ENCODE data around the gene ECEL1. TPM values are rescaled to one million over a fixed set of nuclear protein-coding genes. Genes with fewer than 3 reads are reported as not detected.

ECEL1 gene
- total RNA-seq, 1 experiment from 2014 or later: not detected

DNA sequence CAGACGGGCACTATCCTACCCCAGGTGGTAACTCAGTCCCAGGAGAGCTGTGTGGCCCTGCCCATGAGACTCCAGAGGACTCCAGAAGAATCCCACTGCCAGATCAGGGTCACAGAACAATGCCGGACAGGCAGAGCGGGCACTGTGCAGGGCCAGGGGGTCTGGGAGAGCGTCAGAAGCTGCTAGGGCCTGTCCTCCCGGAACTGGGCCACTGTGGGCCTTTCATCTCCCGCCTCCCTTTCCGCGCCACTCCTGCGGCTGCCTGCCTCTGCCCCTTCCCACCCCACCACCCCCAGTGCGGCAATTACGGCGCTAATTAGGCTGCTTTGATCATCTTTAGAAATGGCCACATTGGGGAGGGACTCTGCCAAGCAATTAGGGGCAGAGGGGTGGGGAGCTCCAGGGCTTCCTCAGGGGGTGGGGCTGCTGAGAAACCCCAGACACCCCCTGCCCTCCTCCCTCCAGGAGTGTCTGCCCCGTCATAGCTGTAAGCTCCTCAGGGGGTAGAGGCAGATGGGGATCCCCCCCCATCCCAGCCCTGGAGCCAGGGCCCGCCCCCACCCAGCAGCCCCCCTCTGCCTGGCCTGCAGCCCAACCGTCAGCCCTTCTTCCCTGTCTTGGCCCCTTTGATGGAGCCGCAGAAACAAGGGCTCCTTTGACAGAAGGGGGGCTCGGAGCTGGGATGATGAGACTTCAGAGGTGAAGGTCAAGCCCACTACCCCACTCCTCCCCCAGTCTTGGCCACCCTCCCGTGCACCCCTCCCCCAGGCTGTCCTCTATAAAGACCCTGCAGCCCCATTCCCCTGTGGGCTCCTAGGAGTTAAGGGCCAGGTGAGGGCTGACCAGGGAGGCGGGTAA lies 32.2 kb upstream of the ECEL1 start, which contains the start of gene PRSS56:
Gene PRSS56 (plus strand): TSS at position 808 of the 858 bp plus-strand sequence. CDS start 211 bp downstream, outside the sequence.
- POLR2A ChIA-PET (ENCODE audit: unreplicated experiment): interaction anchor here (0.5 kb wide), 1 partner anchor 794 kb away, joined by 4 read pairs; no protein-coding TSS in a partner anchor
- no peaks in the 10 kb centered on the region for H3F3A ChIP-seq (ENCODE audit: insufficient read depth, low read depth)
- no peaks in the 10 kb centered on the region for H3K9me3 ChIP-seq (ENCODE audit: insufficient read depth, low read depth)
- H3K9me2 ChIP-seq (ENCODE audit: insufficient read depth): no peaks in the 10 kb centered on the region
- no peaks in the 10 kb centered on the region for H3K79me2 ChIP-seq (ENCODE audit: low read depth)
- peaks cover 55% of the 10 kb centered on the region for H3K27me3 ChIP-seq (ENCODE audit: insufficient read depth, low read depth)
- H4K20me1 ChIP-seq (ENCODE audit: insufficient read depth): no peaks in the 10 kb centered on the region
- no peaks in the 10 kb centered on the region for H3K36me3 ChIP-seq (ENCODE audit: low read depth)
- H3K4me1 ChIP-seq (replicated peaks; ENCODE audit: insufficient read depth): no peaks in the 10 kb centered on the region
- no peak within 1 kb of the TSS for H3K27ac ChIP-seq
- no peak for DNase-seq
- H3K4me2 ChIP-seq: no peak within 1 kb of the TSS
- H2AFZ ChIP-seq: no peak within 1 kb of the TSS
- no TSS peak for BruUV-seq (replicated peaks)
- intact Hi-C loops (cut with micrococcal nuclease; ENCODE audit: unreplicated experiment): loop anchor here (10.0 kb wide), 2 partner anchors 195 to 615 kb away; no protein-coding TSS in a partner anchor
- no peak within 1 kb of the TSS for H3K4me3 ChIP-seq
- TF ChIP-seq, protein P1, sequence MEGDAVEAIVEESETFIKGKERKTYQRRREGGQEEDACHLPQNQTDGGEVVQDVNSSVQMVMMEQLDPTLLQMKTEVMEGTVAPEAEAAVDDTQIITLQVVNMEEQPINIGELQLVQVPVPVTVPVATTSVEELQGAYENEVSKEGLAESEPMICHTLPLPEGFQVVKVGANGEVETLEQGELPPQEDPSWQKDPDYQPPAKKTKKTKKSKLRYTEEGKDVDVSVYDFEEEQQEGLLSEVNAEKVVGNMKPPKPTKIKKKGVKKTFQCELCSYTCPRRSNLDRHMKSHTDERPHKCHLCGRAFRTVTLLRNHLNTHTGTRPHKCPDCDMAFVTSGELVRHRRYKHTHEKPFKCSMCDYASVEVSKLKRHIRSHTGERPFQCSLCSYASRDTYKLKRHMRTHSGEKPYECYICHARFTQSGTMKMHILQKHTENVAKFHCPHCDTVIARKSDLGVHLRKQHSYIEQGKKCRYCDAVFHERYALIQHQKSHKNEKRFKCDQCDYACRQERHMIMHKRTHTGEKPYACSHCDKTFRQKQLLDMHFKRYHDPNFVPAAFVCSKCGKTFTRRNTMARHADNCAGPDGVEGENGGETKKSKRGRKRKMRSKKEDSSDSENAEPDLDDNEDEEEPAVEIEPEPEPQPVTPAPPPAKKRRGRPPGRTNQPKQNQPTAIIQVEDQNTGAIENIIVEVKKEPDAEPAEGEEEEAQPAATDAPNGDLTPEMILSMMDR (conservative IDR thresholded peaks at IDR 0.05): no peak
- TF ChIP-seq EZH2 (IDR thresholded peaks at IDR 0.05; ENCODE audit: low read depth): no peak
- CTCF ChIA-PET: no interaction called here

GRCh38 chr2:232518844-232519243 lies 31.2 kb upstream of the ECEL1 start:
- Histone ChIP-seq H3F3A (ENCODE audit: insufficient read depth, low read depth) (no peaks in the 10 kb centered on the region), H3K36me3 (ENCODE audit: low read depth) (no peaks in the 10 kb centered on the region), H3K9me2 (ENCODE audit: insufficient read depth) (no peaks in the 10 kb centered on the region), H3K4me1 (replicated peaks; ENCODE audit: insufficient read depth) (no peaks in the 10 kb centered on the region), H3K27ac (no peak overlapping the region), H3K9me3 (ENCODE audit: insufficient read depth, low read depth) (no peaks in the 10 kb centered on the region), H3K4me2 (no peak overlapping the region), H3K4me3 (no peak overlapping the region), H2AFZ (no peak overlapping the region), H3K79me2 (ENCODE audit: low read depth) (no peaks in the 10 kb centered on the region), H4K20me1 (ENCODE audit: insufficient read depth) (no peaks in the 10 kb centered on the region), H3K27me3 (ENCODE audit: insufficient read depth, low read depth) (peaks cover 51% of the 10 kb centered on the region)
- ChIA-PET CTCF (no interaction called here), POLR2A (ENCODE audit: unreplicated experiment) (interaction anchor here (0.5 kb wide), 1 partner anchor 793 kb away, joined by 4 read pairs; no protein-coding TSS in a partner anchor)
- intact Hi-C loops (cut with micrococcal nuclease; ENCODE audit: unreplicated experiment): no loop called here
- DNase-seq: no peak
- TF ChIP-seq, protein P1 (conservative IDR thresholded peaks at IDR 0.05): no peak
- TF ChIP-seq EZH2 (IDR thresholded peaks at IDR 0.05; ENCODE audit: low read depth): no peak
- BruUV-seq (replicated peaks): no TSS peak

DNA sequence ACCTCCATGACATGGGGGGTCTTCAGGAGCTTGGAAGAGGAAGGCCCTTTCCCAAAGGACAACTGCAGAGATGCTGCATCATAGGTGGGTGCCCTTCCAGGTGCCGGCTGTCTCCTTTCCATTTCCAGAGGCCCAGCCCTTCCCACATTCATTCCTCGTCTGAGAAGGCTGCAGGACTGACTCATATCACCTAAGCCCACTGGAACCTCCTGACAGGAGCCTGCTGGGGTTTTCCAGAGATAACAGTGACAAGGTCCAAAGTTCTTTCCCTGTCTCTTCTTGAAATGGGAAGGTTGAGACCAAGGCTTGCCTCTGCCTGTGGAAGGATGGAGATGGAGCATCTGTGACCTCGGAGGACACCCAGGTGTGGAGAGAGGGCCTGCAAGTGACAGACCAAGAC lies 28.9 kb upstream of the ECEL1 start:
- Histone ChIP-seq H3K4me3 (no peak overlapping the region), H3K79me2 (ENCODE audit: low read depth) (no peaks in the 10 kb centered on the region), H3F3A (ENCODE audit: insufficient read depth, low read depth) (no peaks in the 10 kb centered on the region), H3K36me3 (ENCODE audit: low read depth) (no peaks in the 10 kb centered on the region), H3K4me2 (no peak overlapping the region), H3K9me3 (ENCODE audit: insufficient read depth, low read depth) (no peaks in the 10 kb centered on the region), H3K27me3 (ENCODE audit: insufficient read depth, low read depth) (peaks cover 31% of the 10 kb centered on the region), H4K20me1 (ENCODE audit: insufficient read depth) (no peaks in the 10 kb centered on the region), H3K9me2 (ENCODE audit: insufficient read depth) (no peaks in the 10 kb centered on the region), H3K27ac (no peak overlapping the region), H3K4me1 (replicated peaks; ENCODE audit: insufficient read depth) (no peaks in the 10 kb centered on the region), H2AFZ (no peak overlapping the region)
- intact Hi-C loops (cut with micrococcal nuclease; ENCODE audit: unreplicated experiment): no loop called here
- ChIA-PET POLR2A (ENCODE audit: unreplicated experiment) (no interaction called here), CTCF (no interaction called here)
- no TSS peak for BruUV-seq (replicated peaks)
- no peak for DNase-seq
- TF ChIP-seq EZH2 (IDR thresholded peaks at IDR 0.05; ENCODE audit: low read depth): no peak
- TF ChIP-seq, protein P1 (conservative IDR thresholded peaks at IDR 0.05): no peak

Measured in PC-9 (cell line).